PC-3 (cell line): ENCODE data around the gene PLCB2. TPM values are rescaled to one million over a fixed set of nuclear protein-coding genes. Genes with fewer than 3 reads are reported as not detected.
A peak's percentile ranks its signal among the peaks of the same experiment; 100 is the strongest.

Experiments
- ATAC-seq: fragments of 200-7000 bp; cut with Tn5 transposase; 2 replicates; pipeline ENCODE4 v1.9.1; 2020; ENCODE audit warnings: mild to moderate bottlenecking, moderate library complexity
- BruUV-seq: library from RNA; stranded (reverse); fragments of 400-500 nt; replicated peaks from 2 replicates; lab custom pipeline; 2021; lab: Mats Ljungman, UMichigan
- CTCF ChIA-PET: fragments of 300-600 bp; sonication (Branson Sonifier 250); formaldehyde crosslinking; loops from one replicate; lab custom pipeline; 2022; ENCODE audit warnings: antibody characterized with exemption; lab: Charles Lee
- POLR2A ChIA-PET: fragments of 300-600 bp; sonication (Branson Sonifier 250); formaldehyde crosslinking; loops from one replicate; lab custom pipeline; 2022; ENCODE audit warnings: antibody characterized with exemption; ENCODE audit not compliant: unreplicated experiment; lab: Charles Lee
- DNase-seq: peaks from one replicate; pipeline ENCODE4 v3.0.0-alpha.2; 2015
- H2AFZ ChIP-seq: fragments of 300-600 bp; sonication (generic); 2 replicates; pipeline ENCODE4 v1.6.0; 2016; ENCODE audit warnings: antibody characterized with exemption, low read length
- H3F3A ChIP-seq: fragments of 300-600 bp; sonication (generic); one replicate; pipeline ENCODE4 v1.6.0; 2017; ENCODE audit warnings: antibody characterized with exemption, low read length, control low read depth, mild to moderate bottlenecking; ENCODE audit not compliant: unreplicated experiment
- H3K27ac ChIP-seq: fragments of 300-600 bp; sonication (generic); 2 replicates; pipeline ENCODE4 v1.5.1; 2016; ENCODE audit warnings: mild to moderate bottlenecking, low read length
- H3K27me3 ChIP-seq: fragments of 300-600 bp; sonication (generic); 2 replicates; pipeline ENCODE4 v1.6.1; 2016; ENCODE audit warnings: low read length, mixed read lengths
- H3K36me3 ChIP-seq: fragments of 300-600 bp; sonication (generic); 2 replicates; pipeline ENCODE4 v1.6.1; 2016; ENCODE audit warnings: low read depth, mixed run types, low read length, mixed read lengths
- H3K4me1 ChIP-seq: fragments of 300-600 bp; sonication (generic); 2 replicates; pipeline ENCODE4 v1.5.1; 2016; ENCODE audit warnings: low read length; ENCODE audit not compliant: insufficient read depth
- H3K4me2 ChIP-seq: fragments of 300-600 bp; sonication (generic); 2 replicates; pipeline ENCODE4 v1.6.0; 2016; ENCODE audit warnings: low read length
- H3K4me3 ChIP-seq: fragments of 300-600 bp; sonication (generic); 2 replicates; pipeline ENCODE4 v1.5.1; 2016; ENCODE audit warnings: mild to moderate bottlenecking, low read length, mixed read lengths
- H3K79me2 ChIP-seq: fragments of 300-600 bp; sonication (generic); 2 replicates; pipeline ENCODE4 v1.6.1; 2017; ENCODE audit warnings: low read length, mixed read lengths
- H3K9ac ChIP-seq: fragments of 300-600 bp; sonication (generic); 2 replicates; pipeline ENCODE4 v1.6.0; 2016; ENCODE audit warnings: mild to moderate bottlenecking, low read length
- H3K9me2 ChIP-seq: fragments of 300-600 bp; sonication (generic); replicated peaks from 2 replicates; pipeline ENCODE4 v1.6.1; 2016; ENCODE audit warnings: mixed run types, low read length, mixed read lengths
- H3K9me3 ChIP-seq: fragments of 300-600 bp; sonication (generic); 2 replicates; pipeline ENCODE4 v1.6.1; 2016; ENCODE audit warnings: low read length, mixed read lengths
- H4K20me1 ChIP-seq: fragments of 300-600 bp; sonication (generic); 2 replicates; pipeline ENCODE4 v1.6.1; 2016; ENCODE audit warnings: low read length, mixed read lengths
- EZH2 ChIP-seq: fragments of 300-600 bp; sonication (generic); IDR thresholded peaks from one replicate; pipeline ENCODE4 v1.6.1; 2017; ENCODE audit warnings: antibody characterized with exemption, mild to moderate bottlenecking, low read length; ENCODE audit not compliant: unreplicated experiment
- EZH2phosphoT487 ChIP-seq: fragments of 300-600 bp; sonication (generic); IDR thresholded peaks from 2 replicates; pipeline ENCODE4 v1.6.1; 2018; ENCODE audit warnings: mild to moderate bottlenecking, antibody characterized with exemption, low read length, borderline replicate concordance
- intact Hi-C: fragments of 100-400 bp; cut with micrococcal nuclease; formaldehyde crosslinking; loops from 2 replicates; pipeline ENCODE4 v1.9.0; 2023
- total RNA-seq: library from RNA; depleted of rRNA; stranded (reverse); fragments of >200 nt; gene quantifications from 2 replicates; pipeline ENCODE4 v1.2.3, GENCODE V29; 2014
- TF ChIP-seq, protein P1 (sequence below): fragments of 300-600 bp; sonication (generic); conservative IDR thresholded peaks from 2 replicates; pipeline ENCODE4 v1.5.1; 2017; ENCODE audit warnings: antibody characterized with exemption, low read depth, mild to moderate bottlenecking, low read length

Gene PLCB2
- total RNA-seq, 1 experiment from 2014 or later = 3.2 TPM

- CTCF ChIA-PET = interaction anchor here (1.1 kb wide), 1 partner anchor 28 kb away, joined by 3 read pairs; no protein-coding TSS in a partner anchor
- Histone ChIP-seq H3K36me3 (no peaks in the 10 kb centered on the region), H3K9me3 (no peaks in the 10 kb centered on the region), H3K27me3 (no peaks in the 10 kb centered on the region), H2AFZ (peak overlapping the region; percentile 54), H3K79me2 (no peaks in the 10 kb centered on the region), H3F3A (peaks cover 6% of the 10 kb centered on the region), H4K20me1 (no peaks in the 10 kb centered on the region), H3K4me3 (no peak overlapping the region), H3K27ac (peak overlapping the region; percentile 62), H3K9me2 (no peaks in the 10 kb centered on the region), H3K9ac (no peak overlapping the region), H3K4me2 (peak overlapping the region; percentile 63), H3K4me1 (peaks cover 42% of the 10 kb centered on the region)
- POLR2A ChIA-PET = interaction anchor here (0.7 kb wide), 1 partner anchor 9 kb away, joined by 6 read pairs; no protein-coding TSS in a partner anchor
- BruUV-seq = no TSS peak
- DNase-seq (no peak), ATAC-seq (no peak)
- TF ChIP-seq EZH2 = no peak
- TF ChIP-seq, protein P1, sequence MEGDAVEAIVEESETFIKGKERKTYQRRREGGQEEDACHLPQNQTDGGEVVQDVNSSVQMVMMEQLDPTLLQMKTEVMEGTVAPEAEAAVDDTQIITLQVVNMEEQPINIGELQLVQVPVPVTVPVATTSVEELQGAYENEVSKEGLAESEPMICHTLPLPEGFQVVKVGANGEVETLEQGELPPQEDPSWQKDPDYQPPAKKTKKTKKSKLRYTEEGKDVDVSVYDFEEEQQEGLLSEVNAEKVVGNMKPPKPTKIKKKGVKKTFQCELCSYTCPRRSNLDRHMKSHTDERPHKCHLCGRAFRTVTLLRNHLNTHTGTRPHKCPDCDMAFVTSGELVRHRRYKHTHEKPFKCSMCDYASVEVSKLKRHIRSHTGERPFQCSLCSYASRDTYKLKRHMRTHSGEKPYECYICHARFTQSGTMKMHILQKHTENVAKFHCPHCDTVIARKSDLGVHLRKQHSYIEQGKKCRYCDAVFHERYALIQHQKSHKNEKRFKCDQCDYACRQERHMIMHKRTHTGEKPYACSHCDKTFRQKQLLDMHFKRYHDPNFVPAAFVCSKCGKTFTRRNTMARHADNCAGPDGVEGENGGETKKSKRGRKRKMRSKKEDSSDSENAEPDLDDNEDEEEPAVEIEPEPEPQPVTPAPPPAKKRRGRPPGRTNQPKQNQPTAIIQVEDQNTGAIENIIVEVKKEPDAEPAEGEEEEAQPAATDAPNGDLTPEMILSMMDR = no peak
- no peak for TF ChIP-seq EZH2phosphoT487
- intact Hi-C loops = no loop called here
Measured at GRCh38 chr15:40245666-40246450, 61.9 kb downstream of the PLCB2 start.

- ATAC-seq (peak; percentile 16), DNase-seq (peak; percentile 88)
- Histone ChIP-seq H3K27me3 (no peaks in the 10 kb centered on the region), H3K4me2 (peak overlapping the region; percentile 63), H3K9me3 (no peaks in the 10 kb centered on the region), H3K36me3 (no peaks in the 10 kb centered on the region), H3K27ac (peak overlapping the region; percentile 62), H3K9me2 (no peaks in the 10 kb centered on the region), H3K4me3 (peak overlapping the region; percentile 17; the same call in 1 of the 2 replicates), H4K20me1 (no peaks in the 10 kb centered on the region), H3K9ac (no peak overlapping the region), H2AFZ (peak overlapping the region; percentile 54), H3F3A (peaks cover 6% of the 10 kb centered on the region), H3K79me2 (no peaks in the 10 kb centered on the region), H3K4me1 (peaks cover 47% of the 10 kb centered on the region)
- TF ChIP-seq, protein P1 = no peak
- TF ChIP-seq EZH2 = no peak
- TF ChIP-seq EZH2phosphoT487 = no peak
- ChIA-PET CTCF (interaction anchor here (1.1 kb wide), 1 partner anchor 28 kb away, joined by 3 read pairs; no protein-coding TSS in a partner anchor), POLR2A (interaction anchor here (0.6 kb wide), 1 partner anchor 684 kb away, joined by 4 read pairs; the partner anchor contains the start of gene DLL4)
- no TSS peak for BruUV-seq
- intact Hi-C loops = no loop called here
Measured at GRCh38 chr15:40244961-40245523, 62.7 kb downstream of the PLCB2 start.
